CD4-positive, alpha-beta memory T cell (primary cell): ENCODE data around the gene BCAT1. TPM values are rescaled to one million over a fixed set of nuclear protein-coding genes. Genes with fewer than 3 reads are reported as not detected.
A peak's percentile ranks its signal among the peaks of the same experiment; 100 is the strongest.

Experiments
- CTCF ChIA-PET: fragments of 350-600 bp; sonication (Branson Sonifier 250); formaldehyde crosslinking; loops from one replicate; lab custom pipeline; 2021; ENCODE audit warnings: inconsistent platforms; ENCODE audit not compliant: partially characterized antibody; lab: Charles Lee
- POLR2A ChIA-PET: fragments of 350-600 bp; sonication (Branson Sonifier 250); formaldehyde crosslinking; loops from one replicate; lab custom pipeline; 2021; ENCODE audit not compliant: partially characterized antibody; lab: Charles Lee
- DNase-seq, 5 donors: peaks; one replicate each; pipeline versions ENCODE4 v3.0.0 to v3.0.0-alpha.2; 2020 to 2022; ENCODE audit warnings: mixed read lengths in 1 of 5
- H3K27ac ChIP-seq: one replicate; pipeline ENCODE4 v1.7.0; 2013; ENCODE audit warnings: low read depth, low read length
- H3K27me3 ChIP-seq: 2 replicates; pipeline ENCODE4 v1.7.0; 2013; ENCODE audit warnings: mild to moderate bottlenecking, low read length, moderate library complexity; ENCODE audit not compliant: insufficient read depth
- H3K36me3 ChIP-seq: 2 replicates; pipeline ENCODE4 v1.7.0; 2013; ENCODE audit warnings: mild to moderate bottlenecking, low read length, moderate library complexity; ENCODE audit not compliant: insufficient read depth
- H3K4me1 ChIP-seq: 2 replicates; pipeline ENCODE4 v1.7.0; 2013; ENCODE audit warnings: mild to moderate bottlenecking, low read length, moderate library complexity; ENCODE audit not compliant: insufficient read depth
- H3K4me3 ChIP-seq, 2 donors: one replicate each; pipeline ENCODE4 v1.7.0; 2013; ENCODE audit warnings: low read length in 2 of 2, mild to moderate bottlenecking in 1 of 2
- H3K9me3 ChIP-seq, 2 donors: one replicate each; pipeline ENCODE4 v1.7.0; 2013; ENCODE audit warnings: low read length in 2 of 2, control low read depth in 1 of 2; ENCODE audit not compliant: control insufficient read depth in 1 of 2
- H3K27ac Mint-ChIP-seq, 7 donors: one replicate each; pipeline ENCODE4 v1.8.0; 2020 to 2021; ENCODE audit warnings: mixed read lengths in 7 of 7, mild to moderate bottlenecking in 6 of 7, inconsistent platforms in 3 of 7, moderate library complexity in 3 of 7
- H3K27me3 Mint-ChIP-seq, 2 donors: one replicate each; pipeline ENCODE4 v1.8.0; 2020 to 2021; ENCODE audit warnings: mixed read lengths in 2 of 2
- H3K36me3 Mint-ChIP-seq, 2 donors: one replicate each; pipeline ENCODE4 v1.8.0; 2020 to 2021; ENCODE audit warnings: mixed read lengths in 2 of 2, inconsistent platforms in 1 of 2, mild to moderate bottlenecking in 1 of 2
- H3K4me1 Mint-ChIP-seq, 4 donors: one replicate each; pipeline ENCODE4 v1.8.0; 2020 to 2021; ENCODE audit warnings: mixed read lengths in 4 of 4, mild to moderate bottlenecking in 1 of 4
- H3K4me3 Mint-ChIP-seq, 8 donors: one replicate each; pipeline ENCODE4 v1.8.0; 2020 to 2021; ENCODE audit warnings: mixed read lengths in 8 of 8, mild to moderate bottlenecking in 7 of 8, moderate library complexity in 6 of 8, inconsistent platforms in 3 of 8
- H3K9me3 Mint-ChIP-seq, 8 donors: one replicate each; pipeline ENCODE4 v1.8.0; 2020 to 2021; ENCODE audit warnings: mixed read lengths in 8 of 8, mild to moderate bottlenecking in 5 of 8, inconsistent platforms in 3 of 8, moderate library complexity in 1 of 8
- intact Hi-C: fragments of 100-400 bp; cut with micrococcal nuclease; formaldehyde crosslinking; loops from one replicate; pipeline ENCODE4 v1.15.1; 2023
- polyA plus RNA-seq, 2 donors: library from polyadenylated mRNA; unstranded; fragments of 300-500 nt; fragmentation: Illumina TruSeq; gene quantifications; one replicate each; pipeline ENCODE4 v1.2.3, GENCODE V29; 2021
- total RNA-seq, 2 experiments: library from RNA; stranded (reverse); gene quantifications; one replicate each; pipeline ENCODE4 v1.2.3, GENCODE V29; 2021

The BCAT1 gene
- total and polyA plus RNA-seq, 4 experiments from 2014 or later, result 0.03 to 2.5 (median 1.6) TPM

GRCh38 chr12:24803430-24804245 is 145.3 kb downstream of the BCAT1 start:
- Histone ChIP-seq H3K9me3 (no peaks in the 10 kb centered on the region), H3K4me3 (no peak overlapping the region), H3K4me1 (peaks cover 17% of the 10 kb centered on the region), H3K27me3 (no peaks in the 10 kb centered on the region), H3K27ac (no peak overlapping the region), H3K36me3 (no peaks in the 10 kb centered on the region)
- Mint-ChIP-seq H3K27me3 (no peaks in the 10 kb centered on the region), H3K9me3 (peaks cover 0 to 11% (median 3%) of the 10 kb centered on the region in 8 donors), H3K4me1 (peaks cover 12 to 14% (median 13%) of the 10 kb centered on the region in 4 donors), H3K27ac (peak overlapping the region in 3 of 7 donors; percentile 26 to 77 (median 53)), H3K36me3 (no peaks in the 10 kb centered on the region), H3K4me3 (peak overlapping the region in 3 of 8 donors; percentile 4 to 54 (median 33))
- intact Hi-C loops, result no loop called here
- no peak for DNase-seq
- POLR2A ChIA-PET, result interaction anchor here (0.9 to 1.4 kb wide), 3 partner anchors 8 to 248 kb away, joined by 3 to 4 read pairs (median 3); no protein-coding TSS in a partner anchor
- CTCF ChIA-PET, result interaction anchor here (0.9 to 1.2 kb wide), 4 partner anchors 8 to 35 kb away, joined by 3 read pairs; no protein-coding TSS in a partner anchor

GRCh38 chr12:24798335-24798734 is 150.6 kb downstream of the BCAT1 start:
- no peaks in the 10 kb centered on the region for H3K27me3 ChIP-seq
- H3K4me3 ChIP-seq, result no peak overlapping the region
- Mint-ChIP-seq H3K27me3 (no peaks in the 10 kb centered on the region), H3K27ac (no peak overlapping the region), H3K9me3 (peaks cover 0 to 9% (median 3%) of the 10 kb centered on the region in 8 donors), H3K4me1 (peaks cover 15 to 23% (median 18%) of the 10 kb centered on the region in 4 donors), H3K36me3 (peaks cover 0 to 3% of the 10 kb centered on the region in 2 donors), H3K4me3 (no peak overlapping the region)
- ChIA-PET POLR2A (no interaction called here), CTCF (no interaction called here)
- no peak for DNase-seq
- peaks cover 16% of the 10 kb centered on the region for H3K4me1 ChIP-seq
- intact Hi-C loops, result no loop called here
- H3K27ac ChIP-seq, result no peak overlapping the region
- no peaks in the 10 kb centered on the region for H3K9me3 ChIP-seq
- H3K36me3 ChIP-seq, result no peaks in the 10 kb centered on the region

- intact Hi-C loops, result no loop called here
- Histone ChIP-seq H3K9me3 (no peaks in the 10 kb centered on the region), H3K4me1 (peaks cover 12% of the 10 kb centered on the region), H3K4me3 (no peak overlapping the region), H3K36me3 (no peaks in the 10 kb centered on the region), H3K27me3 (no peaks in the 10 kb centered on the region), H3K27ac (no peak overlapping the region)
- Mint-ChIP-seq H3K4me1 (peaks cover 10 to 23% (median 15%) of the 10 kb centered on the region in 4 donors), H3K9me3 (peaks cover 0 to 5% (median under 1%) of the 10 kb centered on the region in 8 donors), H3K36me3 (peaks cover 0 to 3% of the 10 kb centered on the region in 2 donors), H3K27ac (no peak overlapping the region), H3K27me3 (no peaks in the 10 kb centered on the region), H3K4me3 (no peak overlapping the region)
- ChIA-PET POLR2A (no interaction called here), CTCF (no interaction called here)
- no peak for DNase-seq
Observed at GRCh38 chr12:24797901-24798300, 151.0 kb downstream of the BCAT1 start.

GRCh38 chr12:24796876-24797275 is 152.0 kb downstream of the BCAT1 start:
- no peaks in the 10 kb centered on the region for H3K36me3 ChIP-seq
- H3K4me1 Mint-ChIP-seq, result peaks cover 11 to 22% (median 17%) of the 10 kb centered on the region in 4 donors
- peak overlapping the region in 1 of 7 donors; percentile 24 for H3K27ac Mint-ChIP-seq
- ChIA-PET POLR2A (no interaction called here), CTCF (interaction anchor here (1.0 to 1.2 kb wide), 2 partner anchors 17 to 18 kb away, joined by 3 to 6 read pairs; no protein-coding TSS in a partner anchor)
- H3K27me3 ChIP-seq, result no peaks in the 10 kb centered on the region
- intact Hi-C loops, result no loop called here
- H3K36me3 Mint-ChIP-seq, result peaks cover 0 to 3% of the 10 kb centered on the region in 2 donors
- no peaks in the 10 kb centered on the region for H3K9me3 ChIP-seq
- no peaks in the 10 kb centered on the region for H3K27me3 Mint-ChIP-seq
- peak overlapping the region in 5 of 8 donors; percentile 15 to 57 (median 35) for H3K4me3 Mint-ChIP-seq
- no peak overlapping the region for H3K4me3 ChIP-seq
- H3K4me1 ChIP-seq, result peaks cover 9% of the 10 kb centered on the region
- no peak for DNase-seq
- H3K9me3 Mint-ChIP-seq, result peaks cover 0 to 2% (median 0%) of the 10 kb centered on the region in 8 donors
- no peak overlapping the region for H3K27ac ChIP-seq

GRCh38 chr12:24795699-24796347 is 153.1 kb downstream of the BCAT1 start:
- peaks cover 15 to 26% (median 21%) of the 10 kb centered on the region in 4 donors for H3K4me1 Mint-ChIP-seq
- peak overlapping the region; percentile 85 to 93 (median 87) for H3K4me3 Mint-ChIP-seq
- Histone ChIP-seq H3K36me3 (no peaks in the 10 kb centered on the region), H3K4me3 (peak overlapping the region; percentile 30 to 42), H3K27ac (no peak overlapping the region), H3K27me3 (no peaks in the 10 kb centered on the region), H3K9me3 (no peaks in the 10 kb centered on the region), H3K4me1 (peaks cover 9% of the 10 kb centered on the region)
- no peaks in the 10 kb centered on the region for H3K9me3 Mint-ChIP-seq
- peak in 3 of 5 donors; percentile 14 to 36 (median 20) for DNase-seq
- peak overlapping the region; percentile 41 to 91 (median 81) for H3K27ac Mint-ChIP-seq
- peaks cover 0 to 3% of the 10 kb centered on the region in 2 donors for H3K36me3 Mint-ChIP-seq
- CTCF ChIA-PET, result interaction anchor here (1.0 to 1.4 kb wide), 3 partner anchors 11 to 18 kb away, joined by 3 to 6 read pairs (median 3); no protein-coding TSS in a partner anchor
- no peaks in the 10 kb centered on the region for H3K27me3 Mint-ChIP-seq
- intact Hi-C loops, result no loop called here
- POLR2A ChIA-PET, result interaction anchor here (1.0 to 1.7 kb wide), 2 partner anchors 8 to 18 kb away, joined by 3 to 4 read pairs; no protein-coding TSS in a partner anchor

GRCh38 chr12:24791622-24792021 is 157.3 kb downstream of the BCAT1 start:
- ChIA-PET CTCF (no interaction called here), POLR2A (no interaction called here)
- intact Hi-C loops, result no loop called here
- H3K4me1 Mint-ChIP-seq, result peaks cover 14 to 26% (median 21%) of the 10 kb centered on the region in 4 donors
- H3K36me3 Mint-ChIP-seq, result peaks cover 0 to 3% of the 10 kb centered on the region in 2 donors
- H3K9me3 Mint-ChIP-seq, result no peaks in the 10 kb centered on the region
- DNase-seq, result no peak
- H3K36me3 ChIP-seq, result no peaks in the 10 kb centered on the region
- H3K4me3 Mint-ChIP-seq, result no peak overlapping the region
- H3K27me3 Mint-ChIP-seq, result peaks cover 0 to 2% of the 10 kb centered on the region in 2 donors
- H3K4me3 ChIP-seq, result no peak overlapping the region
- no peaks in the 10 kb centered on the region for H3K9me3 ChIP-seq
- no peaks in the 10 kb centered on the region for H3K27me3 ChIP-seq
- peaks cover 9% of the 10 kb centered on the region for H3K4me1 ChIP-seq
- H3K27ac Mint-ChIP-seq, result peak overlapping the region in 1 of 7 donors; percentile 47
- H3K27ac ChIP-seq, result no peak overlapping the region

GRCh38 chr12:24788886-24789285 is 160.0 kb downstream of the BCAT1 start:
- ChIA-PET POLR2A (no interaction called here), CTCF (no interaction called here)
- Histone ChIP-seq H3K27ac (no peak overlapping the region), H3K36me3 (no peaks in the 10 kb centered on the region), H3K9me3 (no peaks in the 10 kb centered on the region), H3K4me3 (no peak overlapping the region), H3K4me1 (no peaks in the 10 kb centered on the region), H3K27me3 (peaks cover 4% of the 10 kb centered on the region)
- Mint-ChIP-seq H3K36me3 (no peaks in the 10 kb centered on the region), H3K4me3 (no peak overlapping the region), H3K4me1 (peaks cover 7 to 11% (median 9%) of the 10 kb centered on the region in 4 donors), H3K9me3 (no peaks in the 10 kb centered on the region), H3K27me3 (peaks cover 2 to 5% of the 10 kb centered on the region in 2 donors), H3K27ac (no peak overlapping the region)
- intact Hi-C loops, result no loop called here
- no peak for DNase-seq
